ENCODE data around the gene FBXW11.

DNA sequence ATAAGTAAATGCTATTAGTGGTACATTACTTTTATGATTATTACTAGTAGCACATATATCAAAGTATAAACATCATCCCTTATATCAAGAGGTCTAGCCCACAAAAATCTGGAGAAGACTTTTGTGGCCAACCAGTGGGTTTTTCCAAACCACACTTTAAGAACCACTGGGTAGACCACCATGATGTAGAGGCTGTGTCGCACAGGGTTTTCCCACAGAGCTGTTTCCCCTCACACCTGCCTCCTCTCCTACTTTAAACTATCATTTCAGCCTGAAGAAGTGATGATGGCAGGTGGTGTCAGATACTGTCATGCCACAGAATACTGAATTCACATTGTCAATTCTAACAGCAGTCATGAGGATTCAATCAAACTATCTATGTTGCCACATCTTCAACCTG lies 109.2 kb downstream of the FBXW11 start:
- TF ChIP-seq EZH2 (IDR thresholded peaks at IDR 0.05; ENCODE audit: borderline replicate concordance, low read length), result no peak
- TF ChIP-seq, protein P1, sequence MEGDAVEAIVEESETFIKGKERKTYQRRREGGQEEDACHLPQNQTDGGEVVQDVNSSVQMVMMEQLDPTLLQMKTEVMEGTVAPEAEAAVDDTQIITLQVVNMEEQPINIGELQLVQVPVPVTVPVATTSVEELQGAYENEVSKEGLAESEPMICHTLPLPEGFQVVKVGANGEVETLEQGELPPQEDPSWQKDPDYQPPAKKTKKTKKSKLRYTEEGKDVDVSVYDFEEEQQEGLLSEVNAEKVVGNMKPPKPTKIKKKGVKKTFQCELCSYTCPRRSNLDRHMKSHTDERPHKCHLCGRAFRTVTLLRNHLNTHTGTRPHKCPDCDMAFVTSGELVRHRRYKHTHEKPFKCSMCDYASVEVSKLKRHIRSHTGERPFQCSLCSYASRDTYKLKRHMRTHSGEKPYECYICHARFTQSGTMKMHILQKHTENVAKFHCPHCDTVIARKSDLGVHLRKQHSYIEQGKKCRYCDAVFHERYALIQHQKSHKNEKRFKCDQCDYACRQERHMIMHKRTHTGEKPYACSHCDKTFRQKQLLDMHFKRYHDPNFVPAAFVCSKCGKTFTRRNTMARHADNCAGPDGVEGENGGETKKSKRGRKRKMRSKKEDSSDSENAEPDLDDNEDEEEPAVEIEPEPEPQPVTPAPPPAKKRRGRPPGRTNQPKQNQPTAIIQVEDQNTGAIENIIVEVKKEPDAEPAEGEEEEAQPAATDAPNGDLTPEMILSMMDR (conservative IDR thresholded peaks at IDR 0.05 in 1 of 2, IDR thresholded peaks at IDR 0.05 in 1 of 2; ENCODE audit: extremely low read depth in 1 of 2, insufficient read depth in 1 of 2, low read depth in 1 of 2, low read length in 2 of 2), result no peak
